GM18861 (cell line): ENCODE data around the gene SPIRE2.
"Not testable (repeated sequence)": the region's sequence is repeated elsewhere in the genome, so short reads cannot be mapped to it uniquely, and the experiment has no call there.

Source experiments
- ATAC-seq: cut with Tn5 transposase; IDR thresholded peaks from one replicate; pipeline ENCODE4 v1.9.1; 2021; ENCODE audit not compliant: unreplicated experiment

Gene SPIRE2

GRCh38 chr16:89863741-89864526 lies 35.7 kb downstream of the SPIRE2 start:
- ATAC-seq, result peak; percentile 68

DNA sequence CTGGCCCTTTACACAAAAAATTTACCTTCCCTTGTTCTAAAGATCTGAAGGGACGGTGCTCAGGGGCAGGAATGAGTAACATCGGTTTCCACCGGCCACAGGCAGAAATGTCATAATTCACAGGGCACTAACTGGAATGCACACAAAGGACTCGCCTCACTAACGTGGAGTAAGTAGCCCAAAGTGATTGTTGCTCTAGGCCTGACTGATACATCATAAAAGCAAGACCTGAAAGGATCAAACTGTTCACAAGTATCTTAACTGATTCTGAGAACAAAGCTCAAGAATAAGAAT lies 36.2 kb downstream of the SPIRE2 start:
- no peak for ATAC-seq

- no peak for ATAC-seq
Observed at GRCh38 chr16:89867918-89868317, 39.6 kb downstream of the SPIRE2 start.

DNA sequence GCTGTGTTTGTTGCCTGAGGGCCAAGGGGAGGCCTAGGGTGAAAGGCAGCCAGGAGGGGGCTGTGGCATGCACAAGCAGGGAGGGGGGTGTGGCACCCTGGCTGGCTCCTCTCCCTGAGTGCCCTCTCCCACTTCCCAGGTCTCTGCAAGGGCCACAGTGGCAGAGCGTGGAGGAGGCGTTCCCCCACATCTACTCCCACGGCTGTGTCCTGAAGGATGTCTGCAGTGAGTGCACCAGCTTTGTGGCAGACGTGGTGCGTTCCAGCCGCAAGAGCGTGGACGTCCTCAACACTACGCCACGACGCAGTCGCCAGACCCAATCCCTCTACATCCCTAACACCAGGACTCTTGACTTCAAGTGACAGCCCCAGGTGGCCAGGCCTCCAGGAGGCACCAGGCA lies 41.6 kb downstream of the SPIRE2 start:
- ATAC-seq, result no peak

- no peak for ATAC-seq
Observed at GRCh38 chr16:89870440-89870839, 42.2 kb downstream of the SPIRE2 start.

DNA sequence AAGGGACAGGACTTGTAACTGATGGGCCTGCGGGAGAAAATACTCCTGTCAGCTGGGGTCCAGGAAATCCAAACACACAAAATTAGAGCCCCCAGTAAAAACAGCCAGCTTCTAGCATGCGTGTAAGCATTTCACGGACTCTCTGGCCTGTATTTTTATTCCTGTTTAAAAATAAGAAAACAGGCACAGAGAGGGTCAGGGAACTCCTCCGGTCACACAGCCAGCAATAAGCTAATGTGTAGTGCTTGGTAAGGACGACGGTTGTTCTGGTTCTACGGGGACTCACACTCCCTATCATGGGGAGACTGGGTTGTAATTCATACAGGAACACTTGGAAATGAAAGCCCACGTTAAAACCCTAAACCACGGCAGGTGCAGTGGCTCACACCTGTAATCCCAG lies 43.6 kb downstream of the SPIRE2 start:
- ATAC-seq, result no peak

DNA sequence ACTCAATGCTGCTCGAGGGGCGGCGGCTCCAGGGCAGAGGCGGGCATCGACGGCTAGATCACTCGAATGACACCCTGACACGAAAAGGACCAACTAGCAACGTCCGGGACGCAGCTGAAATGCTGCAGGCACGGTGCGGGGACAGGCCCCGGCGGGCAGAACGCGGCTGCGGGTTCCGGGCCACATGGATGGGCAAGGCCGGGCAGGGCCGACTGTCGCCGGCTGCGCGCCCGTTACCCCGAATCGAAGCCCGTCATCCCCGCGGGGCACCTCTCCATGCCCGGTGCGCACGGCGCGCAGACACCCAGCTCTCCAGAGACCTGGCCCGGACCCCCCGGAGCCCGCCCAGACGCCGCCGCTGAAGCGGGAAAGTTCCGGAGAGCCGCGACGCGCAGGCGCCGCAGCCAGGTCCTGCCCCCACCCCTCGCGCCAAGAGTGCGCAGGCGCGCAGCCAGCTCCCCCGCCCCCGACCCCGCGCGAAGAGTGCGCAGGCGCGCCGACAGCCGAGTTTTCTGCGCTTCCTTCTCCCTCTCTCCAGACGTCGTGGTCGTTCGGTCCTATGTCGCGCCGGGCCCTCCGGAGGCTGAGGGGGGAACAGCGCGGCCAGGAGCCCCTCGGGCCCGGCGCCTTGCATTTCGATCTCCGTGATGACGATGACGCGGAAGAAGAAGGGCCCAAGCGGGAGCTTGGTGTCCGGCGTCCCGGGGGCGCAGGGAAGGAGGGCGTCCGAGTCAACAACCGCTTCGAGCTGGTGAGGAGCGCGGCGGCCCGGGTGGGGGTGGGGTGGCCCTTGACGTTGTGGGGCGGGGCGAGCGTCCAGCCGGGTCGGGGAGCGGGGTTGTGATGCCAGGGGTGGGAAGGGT lies 45.1 kb downstream of the SPIRE2 start, which contains the start of gene TCF25:
TCF25 (plus strand) TSS at position 484 of the 863 bp plus-strand sequence; CDS start at position 560, 76 bp downstream.
- ATAC-seq, result peak; percentile 31

GRCh38 chr16:89873972-89874689 lies 45.9 kb downstream of the SPIRE2 start:
- ATAC-seq, result peak; percentile 35

GRCh38 chr16:89879123-89879522 lies 50.8 kb downstream of the SPIRE2 start:
- ATAC-seq, result not testable (repeated sequence)

- ATAC-seq, result no peak
Observed at GRCh38 chr16:89880477-89881367, 52.4 kb downstream of the SPIRE2 start.

DNA sequence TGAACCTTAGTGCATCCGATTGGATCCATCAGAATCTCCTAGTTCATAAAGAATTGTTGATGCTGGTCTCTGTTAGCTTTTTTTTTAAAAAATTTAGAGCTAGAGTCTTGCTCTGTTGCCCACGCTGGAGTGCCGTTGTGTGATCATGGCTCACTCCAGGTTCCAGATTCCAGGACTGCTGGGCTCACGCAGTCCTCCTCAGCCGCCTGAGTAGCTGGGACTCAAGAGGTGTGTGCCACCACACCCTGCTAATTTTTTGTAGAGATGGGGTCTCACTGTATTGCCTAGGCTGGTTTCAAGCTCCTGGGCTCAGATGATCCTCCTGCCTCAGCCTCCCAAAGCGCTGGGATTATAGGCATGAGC lies 53.1 kb downstream of the SPIRE2 start:
- no peak for ATAC-seq

- no peak for ATAC-seq
Observed at GRCh38 chr16:89883346-89884040, 55.2 kb downstream of the SPIRE2 start.

DNA sequence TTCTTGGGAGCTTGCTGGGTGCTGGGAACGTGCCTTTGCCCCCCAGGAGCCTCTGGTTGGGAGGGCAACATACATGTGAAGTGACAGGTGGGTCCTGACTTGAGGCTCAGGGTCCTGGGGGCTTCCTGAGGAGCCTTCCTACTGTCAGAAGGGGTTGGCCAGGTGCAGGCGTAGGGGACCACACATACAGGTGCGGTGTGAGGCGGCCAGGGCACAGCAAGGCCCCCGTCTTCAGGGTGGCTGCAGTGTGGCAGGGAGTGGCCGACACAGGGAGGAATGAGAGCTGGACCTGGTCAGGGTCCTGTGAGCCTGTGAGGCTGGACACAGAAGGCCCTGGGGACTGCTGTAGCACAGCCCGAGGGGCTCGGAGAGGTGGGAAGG lies 55.8 kb downstream of the SPIRE2 start:
- ATAC-seq, result no peak

- no peak for ATAC-seq
Observed at GRCh38 chr16:89887243-89887642, 59.0 kb downstream of the SPIRE2 start.

DNA sequence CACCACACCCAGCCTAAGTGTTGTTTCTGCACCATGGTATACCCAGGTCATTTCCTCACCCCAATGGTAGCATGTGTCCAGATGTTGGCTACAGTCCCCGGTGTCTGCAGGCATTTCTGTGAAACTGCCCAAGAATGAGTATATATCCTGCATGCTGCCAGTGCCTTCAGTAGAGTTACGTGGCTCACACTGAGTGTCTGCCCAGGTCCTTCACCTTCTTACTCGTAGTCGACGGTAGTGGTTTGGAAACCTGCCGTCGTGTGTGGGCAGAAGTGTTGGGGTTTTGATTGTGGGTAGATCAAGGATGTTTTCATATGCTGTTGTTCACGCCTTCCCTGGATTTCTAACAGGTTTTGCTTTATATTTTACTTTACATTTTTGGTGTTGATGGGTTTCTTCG lies 61.9 kb downstream of the SPIRE2 start:
- ATAC-seq, result no peak

GRCh38 chr16:89890886-89891657 lies 62.8 kb downstream of the SPIRE2 start:
- ATAC-seq, result no peak

DNA sequence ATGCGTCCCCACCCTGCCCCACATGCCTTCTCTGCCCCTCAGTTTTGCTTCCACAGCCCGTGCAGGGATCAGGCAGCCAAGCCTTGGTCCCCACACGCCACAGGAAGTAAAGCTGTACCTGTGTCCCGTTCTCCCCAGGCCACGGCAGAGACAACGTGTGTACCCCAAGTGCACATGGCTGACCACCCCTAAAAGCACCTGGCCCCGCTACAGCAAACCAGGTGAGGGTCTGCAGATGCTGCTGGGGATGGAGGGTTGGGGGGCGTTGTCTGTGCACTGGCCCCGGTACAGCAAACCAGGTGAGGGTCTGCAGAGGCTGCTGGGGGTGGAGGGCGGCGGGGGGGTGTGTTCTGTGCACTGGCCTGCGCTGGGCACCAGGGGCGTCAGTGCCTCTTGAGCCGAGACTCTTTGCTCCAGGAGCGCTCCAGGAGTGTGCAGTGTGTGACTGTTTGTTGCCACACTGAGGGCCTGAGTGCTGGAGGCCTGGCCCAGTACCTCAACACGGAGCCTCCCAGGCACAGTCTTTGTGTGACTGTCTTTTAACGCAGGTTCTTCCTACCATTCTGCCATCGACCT lies 63.9 kb downstream of the SPIRE2 start:
- ATAC-seq, result no peak

GRCh38 chr16:89892635-89893034 lies 64.4 kb downstream of the SPIRE2 start:
- no peak for ATAC-seq
